B cell (primary cell): ENCODE results near the gene EHMT2. TPM values are rescaled to one million over a fixed set of nuclear protein-coding genes. Genes with fewer than 3 reads are reported as not detected.
"Not testable (repeated sequence)": the region's sequence is repeated elsewhere in the genome, so short reads cannot be mapped to it uniquely, and the experiment has no call there.

Experiments used
- ATAC-seq: fragments of 200-7000 bp; cut with Tn5 transposase; one replicate; pipeline ENCODE4 v1.10.0; 2021; ENCODE audit warnings: low read depth, mild to moderate bottlenecking, moderate number of reproducible peaks, moderate library complexity
- CTCF ChIA-PET: fragments of 350-600 bp; sonication (Branson Sonifier 250); formaldehyde crosslinking; loops from one replicate; lab custom pipeline; 2021; ENCODE audit warnings: antibody characterized with exemption, inconsistent platforms; lab: Charles Lee
- POLR2A ChIA-PET: fragments of 350-600 bp; sonication (Branson Sonifier 250); formaldehyde crosslinking; loops from one replicate; lab custom pipeline; 2021; ENCODE audit warnings: antibody characterized with exemption; lab: Charles Lee
- DNase-seq: peaks from one replicate; pipeline ENCODE4 v3.0.0; 2013
- H2AFZ ChIP-seq: 2 replicates; pipeline ENCODE4 v1.6.1; 2012; ENCODE audit warnings: mild to moderate bottlenecking, low read depth, low read length; ENCODE audit not compliant: insufficient read depth, poor library complexity, severe bottlenecking
- H3K27ac ChIP-seq, 2 donors: 1 replicate in 1 of 2; 2 replicates in 1 of 2; pipeline ENCODE4 v1.5.1; 2012 to 2013; ENCODE audit warnings: low read length in 2 of 2, mild to moderate bottlenecking in 2 of 2, moderate library complexity in 1 of 2
- H3K27me3 ChIP-seq, 4 experiments: fragments of 200-600 bp in 1 of 4; sonication (generic) in 1 of 4; replicated peaks in 1 of 4; 1 replicate in 2 of 4; 2 replicates in 2 of 4; pipeline versions ENCODE4 v1.6.1 to v1.7.0; 2013 to 2016; ENCODE audit warnings: low read length in 3 of 4, mild to moderate bottlenecking in 2 of 4, mixed read lengths in 1 of 4, moderate library complexity in 1 of 4; ENCODE audit not compliant: insufficient read depth in 4 of 4, control insufficient read depth in 3 of 4; ENCODE audit errors: control extremely low read depth in 1 of 4
- H3K36me3 ChIP-seq, 2 experiments: replicated peaks in 1 of 2; 1 replicate in 1 of 2; 2 replicates in 1 of 2; pipeline versions ENCODE4 v1.6.1 to v1.7.1; 2013; ENCODE audit warnings: low read length in 1 of 2; ENCODE audit not compliant: insufficient read depth in 2 of 2, control insufficient read depth in 1 of 2; ENCODE audit errors: control extremely low read depth in 1 of 2, extremely low read depth in 1 of 2
- H3K4me1 ChIP-seq, 2 donors: fragments of 200-600 bp in 1 of 2; sonication (generic) in 1 of 2; 1 replicate in 1 of 2; 2 replicates in 1 of 2; pipeline versions ENCODE4 v1.5.1 to v1.6.1; 2013 to 2017; ENCODE audit warnings: low read length in 2 of 2; ENCODE audit not compliant: control insufficient read depth in 2 of 2, insufficient read depth in 2 of 2
- H3K4me2 ChIP-seq: replicated peaks from 2 replicates; pipeline ENCODE3; 2012; ENCODE audit warnings: mild to moderate bottlenecking, low read depth, low read length; ENCODE audit not compliant: poor library complexity, severe bottlenecking
- H3K4me3 ChIP-seq, 5 experiments: fragments of 200-600 bp in 1 of 5; sonication (generic) in 1 of 5; 1 replicate in 3 of 5; 2 replicates in 2 of 5; pipeline versions ENCODE4 v1.5.1 to v1.7.0; 2011 to 2016; ENCODE audit warnings: low read length in 4 of 5, mild to moderate bottlenecking in 4 of 5, low read depth in 2 of 5, control low read depth in 1 of 5, moderate library complexity in 1 of 5; ENCODE audit not compliant: insufficient read depth in 1 of 5; ENCODE audit errors: control extremely low read depth in 1 of 5, extremely low read depth in 1 of 5
- H3K79me2 ChIP-seq: fragments of 200-600 bp; sonication (generic); one replicate; pipeline ENCODE4 v1.6.0; 2016; ENCODE audit warnings: low read length; ENCODE audit not compliant: control insufficient read depth, insufficient read depth
- H3K9ac ChIP-seq: fragments of 200-600 bp; sonication (generic); 2 replicates; pipeline ENCODE4 v1.6.1; 2017; ENCODE audit warnings: mild to moderate bottlenecking, low read length, moderate library complexity
- H3K9me3 ChIP-seq, 3 donors: one replicate each; pipeline versions ENCODE4 v1.6.1 to v1.7.1; 2013; ENCODE audit warnings: low read length in 2 of 3; ENCODE audit not compliant: control insufficient read depth in 2 of 3, insufficient read depth in 1 of 3; ENCODE audit errors: control extremely low read depth in 1 of 3
- H4K20me1 ChIP-seq: 2 replicates; pipeline ENCODE4 v1.6.0; 2012; ENCODE audit warnings: mild to moderate bottlenecking, low read length; ENCODE audit not compliant: insufficient read depth, control insufficient read depth, poor library complexity, severe bottlenecking
- H3K27ac Mint-ChIP-seq: one replicate; pipeline ENCODE4 v1.8.0; 2021; ENCODE audit warnings: mixed read lengths
- H3K27me3 Mint-ChIP-seq: one replicate; pipeline ENCODE4 v1.8.0; 2021; ENCODE audit warnings: mixed read lengths
- H3K4me1 Mint-ChIP-seq: one replicate; pipeline ENCODE4 v1.8.0; 2021; ENCODE audit warnings: mixed read lengths
- H3K4me3 Mint-ChIP-seq: one replicate; pipeline ENCODE4 v1.8.0; 2021; ENCODE audit warnings: mixed read lengths
- H3K9me3 Mint-ChIP-seq: one replicate; pipeline ENCODE4 v1.8.0; 2022; ENCODE audit warnings: mixed read lengths; ENCODE audit not compliant: insufficient read depth
- EZH2 ChIP-seq: IDR thresholded peaks from 2 replicates; pipeline ENCODE4 v1.6.1; 2012; ENCODE audit warnings: borderline replicate concordance, low read depth, mild to moderate bottlenecking, moderate library complexity, low read length; ENCODE audit not compliant: insufficient read depth, poor library complexity, severe bottlenecking
- WGBS: methylation state at CpG from one replicate; pipeline ENCODE4 v1.1.5; 2013; ENCODE audit warnings: missing lambda C conversion rate; ENCODE audit not compliant: insufficient coverage; 5-methylcytosine and 5-hydroxymethylcytosine counted together
- intact Hi-C: fragments of 100-400 bp; cut with micrococcal nuclease; formaldehyde crosslinking; loops from one replicate; pipeline ENCODE4 v1.10.0; 2022
- polyA plus RNA-seq: library from polyadenylated mRNA; depleted of rRNA; stranded (reverse); fragments of >200 nt; gene quantifications from 2 replicates; pipeline ENCODE4 v1.2.3, GENCODE V29; 2012
- total RNA-seq, 2 donors: library from RNA; stranded (reverse); fragments of 120-200 nt in 1 of 2; gene quantifications; 1 replicate in 1 of 2; 2 replicates in 1 of 2; pipeline versions ENCODE4 v1.2.3 to v1.2.4, GENCODE V29; 2013 to 2022
- TF ChIP-seq, protein P1 (sequence below): fragments of 200-600 bp; IDR thresholded peaks from one replicate; pipeline ENCODE4 v1.8.0; 2022; ENCODE audit warnings: antibody characterized with exemption, mild to moderate bottlenecking

Gene EHMT2
- total and polyA plus RNA-seq, 2 donors (not counting 1 experiment from before 2014, with no cell fraction given) = 86.1 to 108 TPM

DNA sequence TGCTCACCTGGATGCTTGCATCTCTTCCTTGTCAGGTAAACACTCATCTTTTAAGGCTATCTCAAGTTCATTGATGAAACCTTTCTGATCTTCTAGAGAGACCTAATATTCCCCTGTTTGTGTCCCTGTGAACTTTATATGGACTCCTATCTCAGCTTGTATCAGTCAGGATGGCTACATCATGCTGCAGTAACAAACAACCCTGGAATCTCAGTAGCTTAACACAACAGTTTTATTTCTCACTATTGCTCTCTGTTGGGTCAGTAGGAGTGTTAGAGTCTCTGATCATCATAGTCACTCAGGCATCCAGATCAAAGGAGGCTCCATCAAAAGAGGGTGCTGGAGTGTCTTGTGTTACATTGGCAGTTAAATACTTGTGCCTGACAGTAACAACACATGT lies 17.9 kb upstream of the EHMT2 start:
- Histone ChIP-seq H3K27me3 (no peaks in the 10 kb centered on the region), H3K4me1 (no peaks in the 10 kb centered on the region), H3K9me3 (no peaks in the 10 kb centered on the region), H2AFZ (no peak overlapping the region), H3K27ac (no peak overlapping the region), H4K20me1 (no peaks in the 10 kb centered on the region), H3K9ac (no peak overlapping the region), H3K79me2 (no peaks in the 10 kb centered on the region), H3K4me3 (no peak overlapping the region), H3K36me3 (no peaks in the 10 kb centered on the region), H3K4me2 (no peak overlapping the region)
- H3K4me1 Mint-ChIP-seq = no peaks in the 10 kb centered on the region
- no peak overlapping the region for H3K27ac Mint-ChIP-seq
- H3K27me3 Mint-ChIP-seq = peaks cover 15% of the 10 kb centered on the region
- H3K4me3 Mint-ChIP-seq = no peak overlapping the region
- POLR2A ChIA-PET = no interaction called here
- DNase-seq = no peak
- CTCF ChIA-PET = interaction anchor here (1.3 kb wide), 1 partner anchor 25 kb away, joined by 4 read pairs; no protein-coding TSS in a partner anchor
- no peak for ATAC-seq
- TF ChIP-seq, protein P1, sequence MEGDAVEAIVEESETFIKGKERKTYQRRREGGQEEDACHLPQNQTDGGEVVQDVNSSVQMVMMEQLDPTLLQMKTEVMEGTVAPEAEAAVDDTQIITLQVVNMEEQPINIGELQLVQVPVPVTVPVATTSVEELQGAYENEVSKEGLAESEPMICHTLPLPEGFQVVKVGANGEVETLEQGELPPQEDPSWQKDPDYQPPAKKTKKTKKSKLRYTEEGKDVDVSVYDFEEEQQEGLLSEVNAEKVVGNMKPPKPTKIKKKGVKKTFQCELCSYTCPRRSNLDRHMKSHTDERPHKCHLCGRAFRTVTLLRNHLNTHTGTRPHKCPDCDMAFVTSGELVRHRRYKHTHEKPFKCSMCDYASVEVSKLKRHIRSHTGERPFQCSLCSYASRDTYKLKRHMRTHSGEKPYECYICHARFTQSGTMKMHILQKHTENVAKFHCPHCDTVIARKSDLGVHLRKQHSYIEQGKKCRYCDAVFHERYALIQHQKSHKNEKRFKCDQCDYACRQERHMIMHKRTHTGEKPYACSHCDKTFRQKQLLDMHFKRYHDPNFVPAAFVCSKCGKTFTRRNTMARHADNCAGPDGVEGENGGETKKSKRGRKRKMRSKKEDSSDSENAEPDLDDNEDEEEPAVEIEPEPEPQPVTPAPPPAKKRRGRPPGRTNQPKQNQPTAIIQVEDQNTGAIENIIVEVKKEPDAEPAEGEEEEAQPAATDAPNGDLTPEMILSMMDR = no peak
- TF ChIP-seq EZH2 = no peak
- H3K9me3 Mint-ChIP-seq = no peaks in the 10 kb centered on the region
- intact Hi-C loops = no loop called here

DNA sequence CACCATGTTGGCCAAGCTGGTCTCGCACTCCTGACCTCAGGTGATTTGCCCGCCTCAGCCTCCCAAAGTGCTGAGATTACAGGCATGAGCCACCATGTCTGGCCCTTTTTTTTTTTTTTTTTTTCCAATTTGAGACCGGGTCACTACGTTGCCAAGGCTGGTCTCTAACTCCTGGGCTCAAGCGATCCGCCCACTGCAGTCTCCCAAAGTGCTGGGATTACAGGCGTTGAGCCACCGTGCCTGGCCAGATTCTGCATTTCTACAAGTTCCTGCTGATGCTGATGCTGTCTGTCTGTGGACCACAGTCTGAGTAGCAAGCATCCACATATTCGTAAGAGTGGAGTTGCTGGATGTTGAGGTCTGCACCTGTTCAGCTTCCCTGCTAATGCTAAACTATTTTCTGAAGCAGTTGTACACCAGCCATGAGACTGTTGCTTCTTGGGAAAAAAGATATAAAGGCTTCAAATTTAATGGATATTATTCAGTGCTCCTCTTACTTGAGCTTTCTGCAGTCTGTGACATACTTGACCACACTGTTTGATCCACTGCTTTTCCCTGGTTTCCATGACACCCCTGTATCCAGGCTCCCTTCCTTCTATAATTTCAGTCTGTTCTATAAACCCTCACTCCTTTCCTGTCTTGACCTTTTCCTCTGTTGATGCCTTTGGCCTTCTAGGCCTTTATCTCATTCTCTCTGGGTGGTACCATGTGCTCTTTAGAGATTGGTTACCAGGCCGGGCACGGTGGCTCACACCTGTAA lies 14.5 kb upstream of the EHMT2 start:
- Histone ChIP-seq H3K36me3 (no peaks in the 10 kb centered on the region), H3K4me2 (no peak overlapping the region), H3K27ac (no peak overlapping the region), H3K4me3 (no peak overlapping the region), H3K9me3 (no peaks in the 10 kb centered on the region), H2AFZ (no peak overlapping the region), H3K4me1 (no peaks in the 10 kb centered on the region), H3K27me3 (no peaks in the 10 kb centered on the region), H3K79me2 (no peaks in the 10 kb centered on the region), H3K9ac (no peak overlapping the region), H4K20me1 (no peaks in the 10 kb centered on the region)
- 85% methylated on average over 10 of the region's 11 CpGs for WGBS
- Mint-ChIP-seq H3K27me3 (peaks cover 22% of the 10 kb centered on the region), H3K27ac (no peak overlapping the region), H3K9me3 (no peaks in the 10 kb centered on the region), H3K4me3 (no peak overlapping the region), H3K4me1 (peaks cover 1% of the 10 kb centered on the region)
- no peak for TF ChIP-seq EZH2
- TF ChIP-seq, protein P1 = no peak
- intact Hi-C loops = no loop called here
- ATAC-seq (no peak), DNase-seq (no peak)
- ChIA-PET CTCF (no interaction called here), POLR2A (no interaction called here)

DNA sequence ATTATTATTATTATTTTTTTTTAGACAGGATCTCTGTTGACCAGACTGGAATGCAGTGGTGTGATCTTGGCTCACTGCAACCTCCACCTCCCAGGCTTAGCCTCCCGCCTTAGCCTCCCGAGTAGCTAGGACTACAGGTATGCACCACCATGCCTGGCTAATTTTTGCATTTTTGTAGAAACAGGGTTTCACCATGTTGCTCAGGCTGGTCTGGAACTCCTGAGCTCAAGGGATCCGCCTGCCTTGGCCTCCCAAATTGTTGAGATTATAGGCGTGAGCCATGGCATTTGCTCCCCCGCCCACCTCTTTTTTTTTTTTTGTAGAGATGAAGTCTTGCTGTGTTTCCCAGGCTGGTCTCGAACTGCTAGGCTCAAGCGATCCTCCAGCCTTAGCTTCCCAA lies 11.8 kb upstream of the EHMT2 start:
- H2AFZ ChIP-seq, H3K4me1 Mint-ChIP-seq, H3K27ac ChIP-seq, H3K4me3 Mint-ChIP-seq, H4K20me1 ChIP-seq, H3K4me2 ChIP-seq, H3K27ac Mint-ChIP-seq, intact Hi-C loops, DNase-seq, ATAC-seq, H3K4me3 ChIP-seq, POLR2A ChIA-PET, H3K79me2 ChIP-seq, H3K9me3 ChIP-seq, H3K9me3 Mint-ChIP-seq, H3K27me3 ChIP-seq, H3K9ac ChIP-seq, H3K36me3 ChIP-seq, H3K4me1 ChIP-seq: not testable (repeated sequence)
- WGBS = 93% methylated on average over 5 of the region's 7 CpGs
- peaks cover 13% of the 10 kb centered on the region for H3K27me3 Mint-ChIP-seq
- CTCF ChIA-PET = interaction anchor here (0.6 kb wide), 1 partner anchor 1778 kb away, joined by 3 read pairs; no protein-coding TSS in a partner anchor
